ENCODE data around the gene ANKFY1.
A peak's percentile ranks its signal among the peaks of the same experiment; 100 is the strongest.
"Not testable (repeated sequence)": the region's sequence is repeated elsewhere in the genome, so short reads cannot be mapped to it uniquely, and the experiment has no call there.

ANKFY1 gene

GRCh38 chr17:4199818-4200402 is 63.9 kb downstream of the ANKFY1 start:
- TF ChIP-seq ZC3H10 (CRISPR knock-in tag; IDR thresholded peaks at IDR 0.05) (no peak), BACH2 (CRISPR knock-in tag; IDR thresholded peaks at IDR 0.05; ENCODE audit: borderline replicate concordance) (no peak), CSDC2 (CRISPR knock-in tag; IDR thresholded peaks at IDR 0.05) (no peak), ZNF565 (CRISPR knock-in tag; conservative IDR thresholded peaks at IDR 0.05; ENCODE audit: low read depth) (no peak), PATZ1 (CRISPR knock-in tag; IDR thresholded peaks at IDR 0.05; ENCODE audit: borderline replicate concordance) (no peak), GLIS3 (CRISPR knock-in tag; IDR thresholded peaks at IDR 0.05) (no peak), ISL1 (CRISPR knock-in tag; IDR thresholded peaks at IDR 0.05) (no peak), ZFP30 (CRISPR knock-in tag; IDR thresholded peaks at IDR 0.05) (no peak)
- peak; percentile 37; the same call in 1 of the 3 replicates for ATAC-seq

GRCh38 chr17:4198995-4199394 is 64.8 kb downstream of the ANKFY1 start:
- no peak for TF ChIP-seq OSR1 (CRISPR knock-in tag; IDR thresholded peaks at IDR 0.05)
- no peak for TF ChIP-seq POU6F1 (CRISPR knock-in tag; IDR thresholded peaks at IDR 0.05; ENCODE audit: borderline replicate concordance, low read depth)
- TF ChIP-seq ZNF565 (CRISPR knock-in tag; conservative IDR thresholded peaks at IDR 0.05; ENCODE audit: low read depth): no peak
- TF ChIP-seq ZFP3 (CRISPR knock-in tag; IDR thresholded peaks at IDR 0.05): no peak
- no peak for TF ChIP-seq BACH2 (CRISPR knock-in tag; IDR thresholded peaks at IDR 0.05; ENCODE audit: borderline replicate concordance)
- TF ChIP-seq CSRNP3 (CRISPR knock-in tag; IDR thresholded peaks at IDR 0.05): no peak
- no peak for TF ChIP-seq TOX (CRISPR knock-in tag; IDR thresholded peaks at IDR 0.05; ENCODE audit: borderline replicate concordance)
- ATAC-seq: no peak

GRCh38 chr17:4195306-4195705 is 68.5 kb downstream of the ANKFY1 start:
- peak; percentile 82 for ATAC-seq

GRCh38 chr17:4194796-4195195 is 69.0 kb downstream of the ANKFY1 start:
- no peak for TF ChIP-seq CSRNP3 (CRISPR knock-in tag; IDR thresholded peaks at IDR 0.05)
- TF ChIP-seq SNAI2 (CRISPR knock-in tag; IDR thresholded peaks at IDR 0.05): no peak
- TF ChIP-seq ARNTL (CRISPR knock-in tag; IDR thresholded peaks at IDR 0.05; ENCODE audit: borderline replicate concordance, low read depth): no peak
- no peak for TF ChIP-seq TSHZ2 (CRISPR knock-in tag; IDR thresholded peaks at IDR 0.05)
- no peak for TF ChIP-seq ZFP30 (CRISPR knock-in tag; IDR thresholded peaks at IDR 0.05)
- no peak for TF ChIP-seq ZNF565 (CRISPR knock-in tag; conservative IDR thresholded peaks at IDR 0.05; ENCODE audit: low read depth)
- no peak for TF ChIP-seq TCF4 (CRISPR knock-in tag; IDR thresholded peaks at IDR 0.05; ENCODE audit: borderline replicate concordance)
- TF ChIP-seq POU6F1 (CRISPR knock-in tag; IDR thresholded peaks at IDR 0.05; ENCODE audit: borderline replicate concordance, low read depth): no peak
- no peak for ATAC-seq

More at GRCh38 chr17:4195306-4195705, 68.5 kb downstream of the ANKFY1 start:
- no peak for TF ChIP-seq ARNTL (CRISPR knock-in tag; IDR thresholded peaks at IDR 0.05; ENCODE audit: borderline replicate concordance, low read depth)
- no peak for TF ChIP-seq TCF4 (CRISPR knock-in tag; IDR thresholded peaks at IDR 0.05; ENCODE audit: borderline replicate concordance)
- TF ChIP-seq ESRRG (CRISPR knock-in tag; IDR thresholded peaks at IDR 0.05): no peak
- no peak for TF ChIP-seq BACH2 (CRISPR knock-in tag; IDR thresholded peaks at IDR 0.05; ENCODE audit: borderline replicate concordance)
- TF ChIP-seq ZC3H10 (CRISPR knock-in tag; IDR thresholded peaks at IDR 0.05): no peak
- TF ChIP-seq SNAI2 (CRISPR knock-in tag; IDR thresholded peaks at IDR 0.05): no peak

- not testable (repeated sequence) for ATAC-seq
Observed at GRCh38 chr17:4190791-4191190, 73.0 kb downstream of the ANKFY1 start.

All from SK-N-SH treated with all-trans-retinoic acid at 6 μM for 48 hours (cell line).